Muscle of back (tissue), 11 donors: ENCODE results near the gene RAX. TPM values are rescaled to one million over a fixed set of nuclear protein-coding genes. Genes with fewer than 3 reads are reported as not detected.
A peak's percentile ranks its signal among the peaks of the same experiment; 100 is the strongest.

ENCODE experiments used
- DNase-seq, 3 donors: peaks; one replicate each; pipeline versions ENCODE4 v3.0.0 to v3.0.0-alpha.2; 2013
- polyA plus RNA-seq, 10 donors: library from polyadenylated mRNA; unstranded; fragments of 120-200 nt; gene quantifications; one replicate each; pipeline ENCODE4 v1.2.1, GENCODE V29; 2013; ENCODE audit not compliant: insufficient read length in 10 of 10

Gene RAX
- polyA plus RNA-seq, 10 donors: 0.27 TPM; not detected in 9

DNA sequence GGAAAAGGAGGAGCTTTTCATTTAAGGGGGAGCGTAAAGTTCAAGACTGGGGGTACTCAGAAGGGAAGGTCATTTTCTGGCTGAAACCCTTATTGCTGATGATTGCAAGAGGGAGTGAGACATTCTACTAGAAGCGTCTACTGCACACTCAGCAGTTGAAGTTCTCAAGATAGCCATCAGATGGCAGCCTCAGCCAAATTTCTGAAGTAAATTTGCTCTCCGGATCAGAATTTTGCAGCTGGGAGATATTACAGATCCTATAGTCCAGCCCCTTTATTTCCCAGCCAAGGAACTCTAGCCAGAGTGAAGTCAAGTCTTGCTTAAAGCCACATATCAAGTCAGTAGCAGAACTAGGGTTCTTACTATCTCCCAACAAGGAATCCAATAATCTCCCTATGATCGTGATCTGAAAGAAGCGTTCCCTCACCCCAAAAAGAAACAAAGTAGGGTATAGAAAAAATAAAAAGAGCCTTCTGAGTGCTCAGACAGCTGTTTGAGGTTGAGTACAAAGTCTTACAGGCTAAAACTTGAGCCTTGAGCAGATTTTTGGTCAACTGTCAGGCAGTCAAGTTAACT lies 24.0 kb downstream of the RAX start:
- peak; percentile 88 to 94 (median 91) for DNase-seq

GRCh38 chr18:59246796-59247195 lies 26.5 kb downstream of the RAX start:
- DNase-seq: no peak

DNA sequence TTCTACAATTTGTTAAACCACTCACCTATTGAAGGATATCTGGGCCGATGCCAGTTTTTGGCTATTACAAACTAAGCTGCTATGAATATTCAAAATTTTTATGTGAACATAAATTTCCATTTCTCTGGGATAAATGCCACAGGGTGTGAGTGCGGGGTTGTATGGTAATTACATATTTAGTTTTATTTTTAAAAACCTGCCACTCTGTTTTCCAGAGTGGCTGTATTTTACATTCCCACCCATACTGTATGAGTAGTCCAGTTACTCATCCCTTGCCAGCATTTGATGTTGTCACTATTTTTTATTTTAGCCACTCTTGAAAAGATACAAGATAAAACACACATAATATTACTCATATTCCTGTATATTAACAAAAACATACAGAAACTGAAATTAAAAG lies 30.3 kb downstream of the RAX start:
- DNase-seq: no peak

DNA sequence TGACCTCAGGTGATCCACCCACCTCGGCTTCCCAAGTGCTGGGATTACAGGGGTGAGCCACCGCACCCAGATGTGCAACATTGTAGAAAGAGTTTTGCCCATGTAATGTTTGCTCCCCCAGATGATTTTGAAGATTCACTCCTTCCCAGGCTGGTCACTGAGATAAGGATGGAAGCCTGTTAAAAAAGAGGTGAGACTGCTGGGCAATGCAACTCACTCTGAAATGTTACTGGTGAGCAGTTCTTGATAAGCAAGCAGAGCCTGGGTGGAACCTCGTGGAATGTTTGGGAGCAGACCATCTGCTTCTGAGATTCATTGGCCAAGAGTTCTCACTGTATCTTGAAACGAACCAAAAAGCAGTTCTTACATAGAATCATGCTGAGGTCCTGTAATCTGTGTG lies 33.6 kb downstream of the RAX start:
- no peak for DNase-seq

- no peak for DNase-seq
These were observed 34.9 kb downstream of the RAX start for GRCh38 chr18:59238385-59238784.

DNA sequence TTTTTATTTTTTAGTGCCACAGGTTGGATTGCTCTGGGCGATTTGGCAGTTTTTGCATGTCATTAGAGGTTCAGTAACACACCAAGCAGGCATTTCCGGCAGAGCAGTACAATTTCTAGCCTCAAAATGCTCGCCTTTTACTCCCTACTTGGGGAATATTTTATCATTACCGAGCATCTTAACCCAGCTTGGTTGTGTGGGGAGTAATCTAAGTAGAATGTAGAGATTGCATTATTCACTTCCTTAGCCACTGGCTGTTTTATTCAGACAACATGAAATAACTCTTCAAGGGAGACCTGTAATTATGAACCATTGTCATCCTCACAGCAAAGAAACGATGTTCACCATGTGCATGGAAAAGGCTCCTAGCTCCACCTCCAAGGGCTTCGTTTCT lies 40.2 kb downstream of the RAX start:
- peak in 1 of 3 donors; percentile 9 for DNase-seq

DNA sequence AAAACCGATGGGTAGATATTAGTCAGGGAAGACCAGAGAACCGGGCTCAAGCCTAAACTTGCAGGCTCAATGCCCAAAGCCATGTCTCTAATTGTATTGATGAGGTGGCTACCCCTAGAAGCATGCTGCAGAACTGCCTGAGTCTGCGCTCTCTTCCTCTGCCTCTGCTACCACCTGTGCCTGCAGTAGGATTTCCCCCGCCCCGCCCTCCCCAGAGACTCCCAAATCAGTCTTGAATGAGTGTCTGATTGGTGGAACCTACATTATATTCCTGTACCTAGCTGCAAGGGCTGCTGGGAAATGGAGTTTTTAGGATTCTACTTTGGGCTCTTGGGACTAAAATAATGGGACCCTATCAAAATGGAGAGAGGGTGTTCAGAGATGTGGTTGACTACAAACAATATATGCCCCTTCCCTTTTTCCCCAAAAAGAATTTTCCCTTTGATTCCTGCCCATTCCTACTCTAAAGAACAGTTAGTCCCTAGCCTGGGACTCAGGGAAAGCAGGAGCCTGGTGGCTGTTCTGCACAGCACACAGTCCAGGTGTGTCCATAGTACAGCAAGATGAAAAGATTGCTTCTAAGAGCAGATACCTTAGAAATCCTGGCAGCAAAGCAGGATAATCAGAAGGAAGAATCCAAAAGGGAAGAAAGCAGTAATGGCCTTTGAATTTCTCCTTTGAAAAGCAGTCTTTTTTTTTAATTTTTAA lies 40.8 kb downstream of the RAX start:
- no peak for DNase-seq

DNA sequence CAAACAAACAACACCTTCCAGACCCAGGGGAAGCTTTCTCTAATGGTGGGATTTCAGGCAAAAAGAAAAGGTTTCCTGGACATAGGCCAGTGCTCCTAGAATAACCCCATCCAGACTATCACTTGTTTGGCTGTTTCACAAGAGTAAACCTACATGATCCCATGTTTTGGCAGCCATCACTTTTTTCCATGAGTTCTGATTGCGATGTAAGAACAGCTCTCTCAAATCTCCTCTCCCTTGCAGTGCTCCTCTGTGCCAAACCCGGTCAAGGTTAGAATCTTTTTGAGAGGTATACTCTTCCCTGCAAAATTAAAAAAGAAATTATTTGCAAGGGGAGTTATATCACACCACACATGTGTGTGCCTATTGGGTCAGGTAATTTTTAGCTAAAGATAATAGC lies 41.4 kb downstream of the RAX start:
- no peak for DNase-seq

DNA sequence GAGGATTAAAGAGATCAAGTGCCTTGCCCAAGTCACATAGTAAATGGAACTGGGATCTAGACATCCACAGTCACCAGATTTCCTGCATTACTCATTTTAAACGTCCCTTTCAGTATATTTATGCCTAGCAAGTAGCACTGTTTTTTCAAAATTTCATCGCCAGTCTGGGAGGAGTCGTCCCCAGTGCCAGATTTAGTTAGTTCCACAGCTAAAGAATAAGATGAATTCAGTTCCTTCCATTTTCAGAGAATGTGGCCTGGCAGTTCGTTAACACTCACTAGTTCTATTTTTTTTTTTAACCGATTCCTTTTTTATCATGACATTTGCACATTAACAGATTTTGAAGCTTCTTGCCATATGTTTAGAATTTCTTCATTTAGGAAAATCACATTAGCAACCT lies 42.1 kb downstream of the RAX start:
- DNase-seq: no peak

GRCh38 chr18:59229701-59230443 lies 43.4 kb downstream of the RAX start:
- no peak for DNase-seq

GRCh38 chr18:59229191-59229590 lies 44.1 kb downstream of the RAX start:
- DNase-seq: no peak

GRCh38 chr18:59228351-59228750 lies 44.9 kb downstream of the RAX start:
- peak in 2 of 3 donors; percentile 25 to 32 for DNase-seq

DNA sequence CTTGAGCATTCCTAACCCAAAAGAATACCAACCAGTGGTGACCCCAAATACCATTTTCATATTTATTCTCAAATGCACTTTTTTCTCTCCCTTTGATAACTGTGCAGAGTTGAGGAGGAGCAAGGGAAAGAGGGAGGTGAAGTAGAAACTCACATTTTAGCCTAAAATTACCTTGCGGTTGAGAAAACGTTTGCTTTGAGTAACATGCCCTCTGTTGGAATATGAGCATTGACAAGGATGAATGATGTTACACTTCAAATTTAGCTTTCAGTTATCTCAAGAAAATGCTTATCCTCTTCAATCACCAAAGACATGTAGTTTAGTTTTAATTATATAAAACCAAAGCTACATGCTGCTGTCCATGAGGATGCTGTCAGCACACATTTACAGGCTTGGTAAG lies 50.9 kb downstream of the RAX start:
- DNase-seq: no peak

DNA sequence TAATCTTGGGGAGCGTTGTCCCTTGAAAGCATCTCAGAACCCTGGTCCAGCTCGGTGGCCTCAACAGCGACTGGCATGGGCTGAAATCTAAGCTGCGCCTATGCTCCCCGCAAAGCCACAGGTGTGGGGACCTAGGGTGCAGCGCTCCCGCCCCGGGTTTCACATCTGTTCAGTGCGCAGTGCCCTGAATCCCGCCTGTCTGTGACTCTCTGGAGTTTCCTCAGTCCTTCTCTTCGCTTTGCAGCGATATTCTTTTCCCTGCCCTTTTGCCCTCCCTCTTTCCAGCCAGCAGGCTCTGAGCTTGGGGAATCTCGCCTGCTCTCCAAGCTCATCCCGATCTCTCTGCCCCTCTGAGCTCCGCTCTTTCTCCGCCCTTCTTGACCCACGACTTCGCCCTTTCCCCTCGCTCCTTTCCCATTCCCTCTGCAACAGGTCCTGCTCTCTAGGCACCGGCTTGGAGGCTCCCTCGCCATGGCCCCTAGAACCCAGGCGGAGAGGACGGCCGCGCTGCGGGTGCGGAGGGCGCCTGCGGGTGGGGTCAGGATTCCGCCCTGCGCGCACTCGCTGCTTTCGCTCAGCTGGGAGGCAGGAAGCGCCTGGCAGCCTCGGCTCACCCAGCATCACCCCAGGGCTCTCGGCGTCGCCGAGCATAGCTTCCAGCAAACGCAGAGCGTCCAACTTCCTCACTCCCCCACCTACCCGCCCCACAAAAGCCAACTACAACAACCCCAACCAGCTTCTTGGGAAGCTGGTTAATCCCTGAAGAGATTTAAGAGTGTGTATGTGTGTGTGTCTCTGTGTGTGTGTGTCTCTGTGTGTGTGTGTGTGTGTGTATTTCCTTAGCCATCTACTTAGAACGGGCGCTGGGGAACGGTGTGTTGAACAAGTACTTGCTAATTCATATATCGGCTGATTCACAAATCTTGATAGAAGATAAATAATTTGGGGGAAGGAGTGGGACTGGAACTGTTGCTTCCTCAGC lies 52.2 kb downstream of the RAX start:
- peak in 1 of 3 donors; percentile 17 for DNase-seq

- peak in 1 of 3 donors; percentile 15 for DNase-seq
These were observed 53.0 kb downstream of the RAX start for GRCh38 chr18:59220164-59220783.

GRCh38 chr18:59219672-59220163 lies 53.5 kb downstream of the RAX start, which contains the start of gene GRP:
TSS of gene GRP (plus strand) at chr18:59220158. CDS start at chr18:59220266, 108 bp downstream.
- peak in 1 of 3 donors; percentile 16 for DNase-seq

- DNase-seq: no peak
These were observed 55.2 kb downstream of the RAX start for GRCh38 chr18:59218018-59218417.
